IPS DF 6.9 (cell line): ENCODE measurements around the gene RNLS.
"Not testable (repeated sequence)": the region's sequence is repeated elsewhere in the genome, so short reads cannot be mapped to it uniquely, and the experiment has no call there.

Experiments
- DNase-seq: peaks from one replicate; pipeline ENCODE4 v3.0.0-alpha.2; 2013; ENCODE audit warnings: low read depth, low spot score
- H3K27ac ChIP-seq: one replicate; pipeline ENCODE4 v1.5.1; 2013; ENCODE audit warnings: low read length, control low read depth
- H3K27me3 ChIP-seq: 2 replicates; pipeline ENCODE4 v1.6.1; 2013; ENCODE audit warnings: mild to moderate bottlenecking, low read length; ENCODE audit not compliant: control insufficient read depth, insufficient read depth
- H3K36me3 ChIP-seq: 2 replicates; pipeline ENCODE4 v1.6.1; 2013; ENCODE audit warnings: low read length; ENCODE audit not compliant: control insufficient read depth, insufficient read depth
- H3K4me1 ChIP-seq: 2 replicates; pipeline ENCODE4 v1.6.1; 2013; ENCODE audit warnings: low read length; ENCODE audit not compliant: control insufficient read depth, insufficient read depth
- H3K4me3 ChIP-seq: 2 replicates; pipeline ENCODE4 v1.5.1; 2013; ENCODE audit warnings: mild to moderate bottlenecking, low read length
- H3K9me3 ChIP-seq: 2 replicates; pipeline ENCODE4 v1.6.1; 2013; ENCODE audit warnings: low read length, inconsistent platforms; ENCODE audit not compliant: control insufficient read depth, insufficient read depth
- WGBS: extraction: QIAGEN DNeasy Blood & Tissue Kit; methylation state at CpG from one replicate; pipeline ENCODE4 v1.1.7; 2013; ENCODE audit warnings: mixed read lengths, missing lambda C conversion rate; ENCODE audit not compliant: insufficient read length, insufficient coverage; 5-methylcytosine and 5-hydroxymethylcytosine counted together

RNLS gene

DNA sequence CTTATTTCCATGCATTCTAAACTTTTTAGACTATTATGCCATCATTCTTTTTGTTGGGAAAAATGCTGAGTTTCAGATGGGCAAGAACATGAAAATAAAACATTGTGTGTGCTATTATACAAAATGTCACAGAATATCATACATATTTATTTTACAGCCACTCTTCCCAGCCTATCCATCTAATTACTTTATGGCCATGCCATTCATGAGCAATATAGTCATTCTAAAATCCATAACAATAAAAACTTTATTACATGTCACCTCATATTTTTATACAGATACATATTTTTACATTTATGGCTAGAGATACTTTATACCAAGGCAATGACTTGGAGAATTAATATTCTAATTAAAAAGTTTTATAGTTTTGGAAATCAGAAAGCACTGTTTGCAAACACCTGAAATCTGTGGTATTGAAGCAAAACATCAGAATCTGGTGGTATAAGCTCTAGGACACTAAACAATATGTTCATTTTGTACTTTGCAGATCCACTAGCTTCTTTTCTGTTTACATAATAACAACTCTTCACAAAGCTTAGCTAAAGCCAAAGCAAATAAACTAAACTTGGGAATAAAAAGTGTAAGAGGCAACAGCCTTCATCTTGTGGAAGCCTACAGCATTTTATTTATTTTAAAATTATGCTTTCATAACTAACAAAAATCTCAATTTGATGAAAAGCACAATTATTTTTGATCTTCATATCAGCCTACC is 210.1 kb downstream of the RNLS start:
- Histone ChIP-seq H3K36me3 (no peaks in the 10 kb centered on the region), H3K4me3 (no peak overlapping the region), H3K9me3 (no peaks in the 10 kb centered on the region), H3K27ac (no peak overlapping the region), H3K4me1 (no peaks in the 10 kb centered on the region), H3K27me3 (no peaks in the 10 kb centered on the region)
- no peak for DNase-seq

DNA sequence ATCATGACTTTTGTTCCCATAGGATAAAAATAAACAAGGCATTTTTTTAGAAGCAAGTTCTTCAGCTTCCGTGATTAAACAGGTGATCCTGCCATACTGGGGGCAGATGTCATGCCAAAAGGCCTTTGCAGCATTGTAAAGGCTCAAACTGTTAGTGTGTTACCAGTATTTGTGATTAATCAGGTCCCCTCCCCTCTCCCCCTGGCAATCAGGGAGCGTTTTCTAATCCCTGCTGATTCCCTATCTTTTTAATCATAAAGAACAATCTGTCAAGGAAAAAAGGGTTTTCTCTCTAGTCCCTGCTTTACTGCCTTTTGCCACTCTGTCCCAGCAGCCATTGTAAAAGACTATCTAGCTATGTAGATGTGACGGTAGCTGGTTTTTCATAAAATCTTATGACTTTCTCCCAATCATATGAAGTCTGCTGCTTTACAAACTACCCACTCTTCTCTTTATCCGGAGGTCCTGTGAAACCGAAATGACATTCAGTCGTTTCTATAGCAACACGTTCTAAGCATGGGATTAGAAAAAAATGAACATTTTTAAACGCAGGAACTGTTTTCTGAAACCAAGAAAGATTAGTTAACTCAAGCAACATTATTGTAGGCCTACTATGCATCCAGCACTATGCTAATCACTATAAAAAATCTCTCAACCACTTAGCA is 210.9 kb downstream of the RNLS start:
- Histone ChIP-seq H3K4me1 (no peaks in the 10 kb centered on the region), H3K4me3 (no peak overlapping the region), H3K36me3 (no peaks in the 10 kb centered on the region), H3K9me3 (no peaks in the 10 kb centered on the region), H3K27me3 (no peaks in the 10 kb centered on the region), H3K27ac (no peak overlapping the region)
- DNase-seq, result no peak
- WGBS, result no CpG with 5 or more reads among the region's 8 CpGs

GRCh38 chr10:88370713-88371112 is 212.4 kb downstream of the RNLS start:
- WGBS, result no CpG with 5 or more reads among the region's 2 CpGs
- H3K4me1 ChIP-seq, result no peaks in the 10 kb centered on the region
- no peak overlapping the region for H3K4me3 ChIP-seq
- H3K27ac ChIP-seq, result no peak overlapping the region
- H3K36me3 ChIP-seq, result no peaks in the 10 kb centered on the region
- H3K27me3 ChIP-seq, result no peaks in the 10 kb centered on the region
- H3K9me3 ChIP-seq, result no peaks in the 10 kb centered on the region
- no peak for DNase-seq

DNA sequence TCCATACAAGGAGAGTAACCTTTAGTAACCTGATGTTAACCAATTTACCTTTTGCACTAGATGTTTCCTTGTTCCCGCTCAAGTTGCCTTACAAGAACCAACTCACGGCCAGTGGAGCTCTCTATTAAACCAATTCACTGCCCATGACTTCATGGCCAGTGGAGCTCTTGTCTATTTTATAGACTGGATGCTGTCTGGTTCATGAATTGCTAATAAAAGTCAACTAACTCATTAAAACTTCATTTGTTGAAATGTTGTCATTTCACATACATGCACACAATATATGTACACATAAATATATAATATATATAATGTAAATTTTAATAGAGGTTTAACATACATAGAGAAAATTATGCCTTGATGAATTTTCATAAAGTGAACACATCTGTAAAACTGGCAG is 216.3 kb downstream of the RNLS start:
- H3K27me3 ChIP-seq, result no peaks in the 10 kb centered on the region
- H3K9me3 ChIP-seq, result no peaks in the 10 kb centered on the region
- no CpG with 5 or more reads among the region's 2 CpGs for WGBS
- no peaks in the 10 kb centered on the region for H3K36me3 ChIP-seq
- no peak for DNase-seq
- H3K4me3 ChIP-seq, result no peak overlapping the region
- no peak overlapping the region for H3K27ac ChIP-seq
- H3K4me1 ChIP-seq, result no peaks in the 10 kb centered on the region

DNA sequence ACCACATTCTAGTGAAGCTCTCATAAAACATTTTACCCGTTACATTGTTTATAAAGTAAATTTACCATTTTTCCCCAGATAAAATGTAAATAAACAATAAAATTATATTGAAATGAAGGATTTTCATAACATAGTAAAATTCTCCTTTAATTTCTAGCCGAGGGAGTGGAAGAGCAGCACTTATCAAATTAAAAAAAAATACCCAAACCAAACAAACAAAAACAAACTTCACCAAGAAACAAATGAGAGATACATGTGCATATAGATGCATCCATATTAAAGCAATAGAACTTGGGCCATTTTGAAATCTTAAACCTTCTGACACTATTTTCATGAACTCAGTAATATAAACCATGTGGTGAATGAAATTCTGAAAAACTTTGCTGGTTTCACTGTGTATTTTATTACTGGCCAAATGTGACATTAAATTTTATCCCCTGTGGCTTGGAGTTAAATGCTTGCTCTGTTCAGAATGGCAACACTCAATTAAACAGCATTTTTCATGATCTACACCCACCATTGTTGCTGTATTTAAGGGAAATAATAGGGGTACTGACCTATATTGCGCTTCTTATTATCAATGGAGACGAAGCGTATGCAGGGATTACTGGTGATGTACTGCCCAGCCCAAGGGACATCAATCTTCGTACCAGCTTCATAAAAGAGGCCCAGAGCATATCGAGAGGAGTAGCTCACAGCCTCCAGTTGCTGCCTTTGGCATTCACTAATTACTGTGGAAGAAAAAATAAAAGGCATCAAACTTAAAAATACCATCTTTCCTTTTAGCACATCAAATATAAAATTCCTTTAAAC is 220.9 kb downstream of the RNLS start:
- no peaks in the 10 kb centered on the region for H3K9me3 ChIP-seq
- no CpG with 5 or more reads among the region's 7 CpGs for WGBS

DNA sequence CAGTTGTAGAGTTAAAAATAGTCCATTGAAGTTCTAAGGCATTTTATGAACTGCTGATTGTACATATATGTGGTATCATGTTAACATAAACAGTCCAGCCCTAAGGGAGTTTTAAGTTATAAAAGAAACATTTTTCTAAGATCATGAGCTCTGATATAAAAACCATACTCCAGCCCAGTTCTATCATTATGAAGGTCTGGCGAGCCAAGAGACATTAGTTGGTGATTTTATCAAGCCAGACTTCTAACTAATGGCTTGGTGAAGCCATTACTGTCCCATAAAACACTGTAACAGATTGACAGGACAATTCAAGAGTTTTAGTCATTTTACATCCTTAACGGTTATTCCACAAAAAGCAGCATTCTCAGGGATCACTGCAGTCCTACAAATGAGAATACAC is 221.6 kb downstream of the RNLS start:
- H3K4me1 ChIP-seq, result no peaks in the 10 kb centered on the region
- H3K27ac ChIP-seq, result no peak overlapping the region
- DNase-seq, result no peak
- H3K9me3 ChIP-seq, result no peaks in the 10 kb centered on the region
- no peaks in the 10 kb centered on the region for H3K36me3 ChIP-seq
- H3K27me3 ChIP-seq, result no peaks in the 10 kb centered on the region
- no peak overlapping the region for H3K4me3 ChIP-seq
- WGBS, result no CpG with 5 or more reads among the region's 2 CpGs

More for the DNA sequence above, 220.9 kb downstream of the RNLS start:
- H3K4me1 ChIP-seq, result no peaks in the 10 kb centered on the region
- DNase-seq, result no peak
- H3K27ac ChIP-seq, result no peak overlapping the region
- no peak overlapping the region for H3K4me3 ChIP-seq
- no peaks in the 10 kb centered on the region for H3K36me3 ChIP-seq
- H3K27me3 ChIP-seq, result no peaks in the 10 kb centered on the region

- H3K27ac ChIP-seq, H3K9me3 ChIP-seq, H3K4me1 ChIP-seq, H3K27me3 ChIP-seq, H3K4me3 ChIP-seq, DNase-seq, H3K36me3 ChIP-seq: not testable (repeated sequence)
- WGBS, result no CpG with 5 or more reads among the region's 12 CpGs
Measured at GRCh38 chr10:88355750-88356149, 227.4 kb downstream of the RNLS start.

DNA sequence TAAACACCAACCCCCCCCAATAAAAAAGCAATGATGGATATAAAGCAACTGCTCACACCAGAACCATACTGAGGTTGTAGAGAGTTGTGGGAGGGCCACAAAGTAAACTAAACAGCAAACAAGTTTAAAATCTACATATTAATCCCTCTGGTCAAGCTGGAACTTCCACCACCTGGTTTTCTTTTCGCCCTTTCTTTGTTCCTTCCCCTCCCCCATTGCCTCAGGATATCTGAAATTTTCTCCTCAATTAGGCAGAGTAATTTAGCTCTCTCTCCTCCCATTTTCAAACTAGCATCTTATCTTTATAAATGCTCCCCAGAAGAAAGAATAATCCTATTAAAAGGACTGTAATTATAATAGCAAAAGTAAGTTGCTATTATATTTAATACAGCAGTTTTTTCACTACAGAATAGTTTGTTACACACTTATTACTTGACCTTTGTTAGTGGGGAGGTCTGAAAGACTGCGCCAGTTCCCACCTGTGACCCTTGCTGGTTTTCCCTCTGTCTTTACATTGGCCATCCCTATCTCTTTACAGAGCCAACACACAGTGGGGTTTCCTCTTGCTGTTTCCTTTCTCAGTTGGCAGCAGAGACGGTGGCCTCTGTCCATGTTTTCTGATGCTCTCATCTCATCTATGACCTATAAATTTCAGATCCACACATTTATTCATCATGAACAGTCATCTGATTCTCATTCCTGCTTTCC is 235.4 kb downstream of the RNLS start:
- Histone ChIP-seq H3K4me1 (peaks cover 7% of the 10 kb centered on the region), H3K9me3 (no peaks in the 10 kb centered on the region), H3K36me3 (no peaks in the 10 kb centered on the region), H3K4me3 (no peak overlapping the region), H3K27me3 (no peaks in the 10 kb centered on the region), H3K27ac (no peak overlapping the region)
- DNase-seq, result peak; percentile 11
- WGBS, result no CpG with 5 or more reads among the region's 3 CpGs

- no CpG with 5 or more reads among the region's 2 CpGs for WGBS
- H3K4me1 ChIP-seq, result peaks cover 7% of the 10 kb centered on the region
- no peaks in the 10 kb centered on the region for H3K9me3 ChIP-seq
- H3K27ac ChIP-seq, result no peak overlapping the region
- DNase-seq, result no peak
- no peaks in the 10 kb centered on the region for H3K27me3 ChIP-seq
- no peaks in the 10 kb centered on the region for H3K36me3 ChIP-seq
- no peak overlapping the region for H3K4me3 ChIP-seq
Measured at GRCh38 chr10:88347022-88347421, 236.1 kb downstream of the RNLS start.
